Activated CD4-positive, alpha-beta T cell treated with anti-CD3 and anti-CD28 coated beads, Interleukin-10, Interleukin-2, amounts not matched to agents 100 ng/mL and 50 ng/mL, durations not matched to agents 16 hours and 8 hours (primary cell): ENCODE measurements around the gene RPTOR.

Experiments
- DNase-seq: peaks from one replicate; pipeline ENCODE4 v3.0.0-alpha.2; 2020

Gene RPTOR

DNA sequence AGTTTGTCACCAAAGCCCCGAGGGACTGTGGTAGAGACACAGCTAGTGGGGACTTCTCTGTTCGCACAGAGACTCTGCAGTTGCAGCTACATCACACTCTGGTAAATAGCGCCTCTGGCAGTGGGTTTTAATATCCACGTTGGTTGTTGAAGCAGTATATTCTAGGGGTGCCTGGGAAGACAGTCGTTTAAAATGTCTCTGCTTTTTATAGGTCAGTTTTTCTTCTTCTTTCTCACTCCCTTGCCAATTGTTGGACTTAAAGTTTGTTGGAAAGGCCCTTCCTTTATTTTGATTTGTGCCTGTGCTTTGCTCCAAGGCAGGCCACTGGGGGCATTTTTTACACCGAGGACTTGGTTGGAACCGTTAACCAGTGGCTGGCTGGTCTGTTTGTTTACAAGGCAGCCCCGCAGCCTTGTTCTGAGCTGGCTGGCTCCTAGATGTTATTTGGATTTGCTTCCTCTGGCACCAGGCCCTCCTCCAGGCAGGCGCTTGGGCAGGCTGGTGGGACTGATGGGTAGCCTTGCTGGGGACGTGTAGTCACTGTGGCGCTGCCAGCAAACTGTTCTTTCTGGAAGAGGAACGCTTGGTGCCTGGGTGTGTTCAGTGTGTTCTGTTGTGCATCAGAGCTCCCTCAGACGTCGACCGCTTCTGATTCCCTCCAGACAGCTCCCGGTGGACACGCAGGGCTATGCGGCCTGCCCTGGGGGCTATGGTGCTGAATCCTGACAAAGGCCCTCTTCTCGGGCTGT, 228.8 kb downstream of the RPTOR start:
- no peak for DNase-seq

DNA sequence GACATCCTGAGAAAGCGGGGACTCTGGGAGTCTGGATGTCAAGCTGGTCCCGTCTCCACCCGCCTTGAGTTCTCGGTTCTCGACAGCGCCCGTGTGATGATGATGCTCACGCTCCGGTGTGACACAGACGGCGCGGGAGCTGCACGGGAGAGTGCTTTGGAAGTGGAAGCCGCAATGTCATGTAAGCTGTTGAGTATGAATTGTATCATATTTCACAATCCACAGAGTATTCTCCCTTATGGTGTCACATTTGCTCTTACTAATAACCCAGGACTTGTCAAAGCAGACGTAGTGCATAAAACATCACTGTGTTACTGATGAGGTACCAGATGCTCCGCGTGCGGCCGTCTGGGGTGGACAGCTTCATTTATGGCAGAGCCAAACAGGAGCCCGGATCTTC, 229.5 kb downstream of the RPTOR start:
- no peak for DNase-seq

DNA sequence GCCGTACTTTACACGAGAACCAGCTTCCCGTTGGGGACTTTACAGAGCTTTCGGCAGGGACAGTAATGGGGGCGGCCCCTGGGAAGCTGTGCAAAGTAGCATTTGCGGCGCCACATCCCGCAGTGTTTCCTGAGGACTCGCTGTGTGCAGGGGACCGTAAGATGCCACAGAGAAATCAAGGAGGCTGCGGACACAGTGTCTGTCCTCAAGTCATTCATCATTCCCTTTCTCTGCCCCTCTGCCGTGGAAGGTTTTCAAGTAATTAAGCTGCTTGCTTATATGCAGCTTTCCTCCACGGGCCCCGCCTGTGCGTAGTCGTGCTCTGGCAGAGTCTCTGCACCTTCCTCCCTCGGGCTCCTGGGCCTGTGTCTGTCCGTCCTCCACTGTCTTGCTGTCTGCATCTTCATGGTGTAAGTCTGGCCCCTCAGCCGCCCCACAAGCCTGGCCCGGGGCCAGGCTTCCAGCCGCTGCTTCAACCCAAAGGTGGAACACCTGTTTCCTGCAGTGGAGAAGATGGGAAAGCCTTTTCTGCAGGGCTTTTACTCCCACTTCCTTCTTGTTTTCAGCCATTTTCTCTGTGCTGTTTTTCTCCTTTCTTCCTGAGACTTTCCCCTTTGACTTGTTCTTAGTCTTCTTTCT, 230.1 kb downstream of the RPTOR start:
- no peak for DNase-seq

DNA sequence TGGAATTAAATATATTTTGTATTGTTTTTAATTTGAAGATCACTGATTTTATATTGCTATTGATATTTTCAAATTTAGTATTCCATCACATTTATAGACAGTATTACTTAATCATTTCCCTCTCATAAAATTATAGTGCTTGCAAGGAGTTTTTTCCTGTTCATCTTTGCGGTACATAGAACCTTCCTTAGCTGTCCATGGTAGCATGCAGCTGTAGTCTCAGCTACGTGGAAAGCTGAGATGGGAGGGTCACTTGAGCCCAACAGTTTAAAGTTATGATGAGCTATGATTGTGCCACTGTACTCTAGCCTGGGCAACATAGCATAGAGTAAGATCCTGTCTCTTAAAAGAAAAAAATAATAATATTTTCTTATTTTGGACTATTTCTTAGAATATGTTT, 231.2 kb downstream of the RPTOR start:
- no peak for DNase-seq

DNA sequence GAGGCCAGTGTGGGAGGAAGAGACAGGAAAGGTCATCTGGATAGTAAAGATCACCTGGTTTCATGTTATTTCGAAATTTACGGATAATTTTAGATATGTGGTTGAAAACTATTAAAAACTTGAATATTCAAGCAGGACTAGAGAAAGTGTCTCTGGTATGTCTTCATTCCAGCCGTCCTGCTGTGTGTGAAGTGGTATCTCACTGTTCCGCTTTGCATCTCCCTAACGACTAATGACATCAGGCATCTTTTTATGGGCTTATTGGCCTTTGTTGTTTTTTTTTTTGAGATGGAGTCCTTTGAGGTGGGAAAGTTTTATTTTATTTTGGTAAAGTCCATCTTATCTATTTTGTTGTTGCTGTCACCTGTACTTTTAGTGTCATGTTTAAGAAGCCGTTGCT, 232.6 kb downstream of the RPTOR start:
- DNase-seq, result no peak

DNA sequence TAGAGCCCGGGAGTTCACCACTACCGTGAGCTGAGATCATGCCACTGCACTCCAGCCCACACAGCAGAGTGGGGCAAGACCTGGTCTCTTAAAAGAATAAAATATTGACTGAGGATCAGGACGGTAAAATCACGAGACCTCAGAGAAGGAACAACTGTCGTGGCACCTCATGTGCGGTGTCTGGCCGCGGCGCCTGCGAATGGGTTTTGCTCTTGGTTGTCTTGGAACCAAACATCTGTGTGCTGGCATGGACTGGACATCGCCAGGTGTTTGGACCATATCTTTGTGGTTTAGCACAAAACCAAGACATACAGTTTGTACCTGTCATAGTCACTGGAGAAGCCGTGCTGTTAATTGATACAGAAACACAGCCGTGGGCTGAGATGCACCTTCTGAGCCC, 234.1 kb downstream of the RPTOR start:
- no peak for DNase-seq

DNA sequence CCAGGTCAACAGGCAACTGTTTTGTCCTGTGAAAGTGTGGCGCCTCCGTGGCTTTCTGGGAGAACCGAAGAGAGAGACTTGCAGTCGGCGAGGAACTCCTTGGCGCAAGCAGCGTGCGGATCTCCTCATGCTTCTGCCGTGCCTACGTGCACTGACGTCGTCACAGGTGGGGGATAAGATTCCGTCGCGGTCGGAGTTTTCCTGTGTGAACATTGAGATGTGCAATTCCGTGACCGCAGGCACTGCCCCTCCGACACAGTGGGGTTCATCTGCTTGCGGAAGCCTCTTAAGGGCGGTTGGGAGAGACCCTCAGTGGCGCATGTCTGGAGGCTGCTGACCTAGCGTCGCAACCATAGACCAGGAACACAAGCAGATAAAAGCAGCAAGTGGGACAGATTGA, 234.7 kb downstream of the RPTOR start:
- no peak for DNase-seq

DNA sequence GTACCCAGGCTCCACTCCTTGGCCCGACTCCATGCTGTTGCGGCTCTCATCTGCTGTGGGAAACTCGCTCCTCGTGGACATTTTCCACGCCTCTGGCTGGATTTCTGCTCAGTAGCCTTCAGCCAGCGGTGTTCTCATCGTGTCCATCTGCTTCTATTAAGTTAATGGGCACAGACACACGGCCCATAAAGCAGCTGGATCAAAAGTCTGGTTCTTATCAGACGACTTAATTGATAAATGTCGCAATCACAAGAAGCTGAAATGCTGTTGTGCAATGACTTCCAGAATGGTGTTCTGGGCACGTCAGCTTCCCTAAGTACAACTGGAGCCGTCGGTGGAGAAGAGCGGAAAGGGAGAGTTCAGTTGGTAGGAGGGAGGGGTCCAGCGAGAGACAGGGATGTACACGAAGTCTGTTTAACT, 235.3 kb downstream of the RPTOR start:
- no peak for DNase-seq

DNA sequence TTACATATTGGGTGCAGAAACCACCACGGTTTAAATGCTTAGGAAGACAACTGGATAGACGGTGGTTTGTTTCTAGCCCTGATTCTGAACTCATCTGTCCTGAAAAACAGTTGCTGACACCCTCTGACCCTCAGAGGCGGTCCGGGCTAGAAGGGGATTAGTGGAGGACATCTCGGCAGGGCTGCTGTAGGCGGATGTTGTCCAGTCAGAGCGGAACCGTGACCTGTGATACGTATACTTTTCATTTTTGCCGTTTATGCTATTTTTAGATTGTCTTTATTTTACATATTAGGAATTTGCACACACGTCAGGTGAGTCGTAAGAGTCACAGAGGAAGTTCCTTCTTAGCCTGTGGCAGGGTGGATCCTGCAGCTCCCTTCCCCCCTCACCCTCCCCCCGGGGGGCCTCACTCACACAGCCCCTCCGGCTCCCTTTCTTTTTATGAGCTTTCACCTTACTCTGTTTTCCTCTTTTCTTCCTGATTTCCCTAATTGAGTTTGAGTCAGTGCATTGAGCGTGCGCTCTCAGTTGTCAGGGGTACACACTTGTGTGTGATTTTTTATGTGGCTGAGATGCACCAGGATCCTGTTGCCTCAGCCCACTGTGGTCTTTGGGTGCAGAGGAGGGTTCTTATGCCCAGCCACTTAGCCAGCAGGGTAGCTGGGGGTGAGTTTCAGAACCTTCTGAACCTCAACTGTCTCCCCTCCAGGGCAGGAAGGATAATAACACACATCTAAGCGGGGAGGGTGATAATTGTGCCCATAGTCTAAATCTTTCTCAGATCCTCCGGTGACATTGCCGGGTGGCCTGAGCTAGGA, 236.0 kb downstream of the RPTOR start:
- peak; percentile 87 for DNase-seq

DNA sequence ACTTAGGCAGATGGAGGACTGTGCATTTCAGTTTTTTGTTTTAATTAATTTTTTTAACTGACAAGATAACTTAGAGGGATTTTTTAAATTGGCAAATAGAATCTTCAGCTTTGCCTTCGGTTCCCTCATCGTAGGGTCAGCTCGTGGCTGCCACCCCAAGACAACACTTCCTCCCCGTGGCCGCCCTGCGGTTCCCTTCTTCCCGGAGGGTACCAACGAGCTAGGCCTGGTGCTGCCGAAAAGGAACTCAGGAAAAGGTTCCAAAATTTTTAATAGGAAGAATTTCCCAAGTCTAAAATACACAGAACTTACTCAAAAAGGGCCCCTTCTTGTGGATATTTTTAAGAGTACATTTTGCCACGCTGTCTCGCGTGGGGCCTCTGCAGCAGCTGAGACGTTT, 236.6 kb downstream of the RPTOR start:
- no peak for DNase-seq

DNA sequence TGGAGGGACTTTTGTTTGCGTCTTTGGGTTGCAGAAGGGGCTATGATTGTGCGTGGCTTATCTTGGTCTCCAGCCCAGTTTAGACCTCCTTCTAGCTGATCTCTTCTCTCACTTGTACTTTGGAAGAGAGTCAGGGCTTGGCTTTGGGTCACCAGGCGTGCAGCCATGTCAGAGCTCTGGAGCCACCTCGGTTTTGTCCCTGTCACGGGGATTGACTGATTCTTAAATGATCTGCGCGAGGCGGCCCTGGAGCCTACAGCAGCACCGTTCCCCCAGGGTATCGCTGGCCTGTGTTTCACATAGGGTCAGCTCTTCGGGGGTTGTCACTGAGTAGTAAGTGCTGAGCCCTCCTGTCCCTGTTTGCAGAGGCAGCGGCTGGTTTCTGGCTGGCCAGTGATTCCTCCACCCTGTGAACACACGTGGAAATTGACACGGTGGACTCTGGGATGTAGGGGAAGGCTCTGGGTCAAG, 237.2 kb downstream of the RPTOR start:
- no peak for DNase-seq

DNA sequence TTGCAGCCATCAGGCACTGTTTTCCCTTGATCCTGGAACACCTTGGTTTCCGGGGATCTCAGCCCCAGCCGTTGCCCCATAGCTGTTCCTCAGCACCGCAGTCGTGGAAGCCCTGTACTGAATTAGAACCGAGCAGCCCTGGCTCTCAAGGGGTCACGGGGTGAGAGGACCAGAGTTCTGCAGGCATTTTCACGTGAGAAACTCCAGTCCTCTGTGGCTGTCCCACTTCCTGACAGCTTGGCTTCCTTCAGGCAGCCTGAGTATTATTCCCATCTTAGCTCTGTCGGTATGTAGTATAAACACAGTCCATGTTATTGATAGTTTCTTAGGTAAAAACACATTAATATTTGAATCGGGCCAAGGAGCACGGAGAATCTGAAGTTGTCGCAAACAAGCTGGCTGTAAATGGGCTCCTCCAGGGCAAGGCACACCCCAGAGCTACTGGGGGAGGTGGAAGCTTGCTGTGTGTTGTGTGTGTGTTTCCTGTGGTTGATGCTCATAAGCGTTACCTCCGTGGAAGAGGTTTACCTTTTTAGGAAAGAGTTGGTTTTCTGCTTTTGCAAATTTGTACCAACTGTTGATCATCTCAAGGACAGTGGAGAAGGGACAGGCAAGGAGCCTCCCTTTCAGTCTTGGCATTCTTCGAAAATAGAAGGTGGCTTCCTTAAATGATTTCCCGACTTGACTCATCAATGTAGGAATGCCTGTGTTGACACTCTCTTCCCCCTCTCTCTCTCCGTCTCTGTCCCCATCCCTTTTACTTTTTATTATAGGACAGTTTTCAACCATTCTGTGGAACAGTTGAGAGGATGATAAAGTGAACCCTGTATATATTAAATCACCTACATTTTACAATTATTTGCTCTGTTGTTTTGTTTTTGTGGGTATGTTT, 238.1 kb downstream of the RPTOR start:
- peak; percentile 80 for DNase-seq

DNA sequence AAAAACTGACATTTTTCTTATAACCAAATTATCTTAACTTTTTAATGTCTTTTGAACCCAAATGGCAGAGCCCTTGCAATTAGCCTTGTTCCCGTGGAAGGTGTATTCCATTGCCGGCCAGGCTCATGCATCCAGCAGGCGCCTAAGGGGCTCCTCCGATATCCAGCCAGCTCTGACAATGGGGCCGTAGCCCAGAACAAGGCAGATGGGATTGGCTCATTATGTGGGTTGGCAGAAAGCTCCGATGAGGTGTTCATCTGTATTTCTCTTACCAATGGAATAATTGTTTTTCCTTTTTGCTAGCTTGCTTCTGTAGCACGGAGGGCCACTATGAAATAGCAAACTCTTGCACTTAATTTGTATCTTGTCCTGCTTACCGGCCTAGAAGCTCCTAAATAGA, 238.8 kb downstream of the RPTOR start:
- DNase-seq, result no peak

DNA sequence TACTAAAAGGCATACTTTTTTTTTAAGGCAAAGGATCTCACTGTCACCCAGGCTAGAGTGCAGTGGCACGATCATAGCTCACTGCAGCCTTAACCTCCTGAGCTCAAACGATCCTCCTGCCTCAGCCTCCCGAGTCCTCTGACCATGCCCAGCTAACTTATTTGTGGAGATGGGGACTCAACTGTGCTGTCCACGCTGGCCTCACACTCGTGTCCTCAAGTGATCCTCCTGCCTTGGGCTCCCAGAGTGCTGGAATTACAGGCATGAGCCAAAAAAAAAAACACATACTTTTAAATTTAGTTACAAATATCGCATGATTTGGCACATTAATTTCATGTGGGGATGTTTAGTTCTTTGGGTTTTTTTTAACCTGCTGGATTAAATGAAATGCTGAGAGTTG, 239.3 kb downstream of the RPTOR start:
- DNase-seq, result no peak

DNA sequence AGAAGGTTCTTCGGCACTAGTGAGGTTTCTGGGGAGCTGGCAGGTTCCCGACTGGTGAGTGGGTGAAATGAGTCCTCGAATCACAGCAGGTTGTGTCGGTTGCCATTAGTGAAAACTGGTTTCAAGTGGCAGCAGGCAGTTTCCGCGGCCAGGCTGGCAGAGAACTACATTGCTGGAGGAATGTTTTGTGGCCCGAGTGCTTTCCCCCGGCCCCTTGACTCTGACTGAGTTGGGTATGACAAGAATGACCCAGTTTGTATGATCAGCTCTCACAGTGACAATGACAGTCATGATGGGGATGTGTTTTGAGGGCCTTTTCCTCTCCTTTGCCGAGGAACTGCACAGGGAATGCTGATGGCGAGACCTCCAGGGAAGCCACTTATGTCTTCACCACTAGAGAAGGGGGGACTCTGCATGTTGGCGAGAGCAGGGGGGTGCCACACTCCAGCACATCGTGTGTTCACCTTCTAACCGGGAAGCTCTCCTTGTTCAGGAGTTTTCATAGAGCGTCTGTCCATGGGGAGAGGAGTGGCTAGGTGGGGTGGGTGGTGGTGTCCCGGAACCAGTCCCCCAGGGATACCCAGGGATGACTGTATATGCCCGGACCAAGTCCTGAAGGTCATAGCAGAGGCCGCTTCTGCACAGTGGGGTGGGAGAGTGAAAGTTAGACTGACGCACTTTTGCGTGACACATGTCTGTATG, 241.0 kb downstream of the RPTOR start:
- peak; percentile 63 for DNase-seq

DNA sequence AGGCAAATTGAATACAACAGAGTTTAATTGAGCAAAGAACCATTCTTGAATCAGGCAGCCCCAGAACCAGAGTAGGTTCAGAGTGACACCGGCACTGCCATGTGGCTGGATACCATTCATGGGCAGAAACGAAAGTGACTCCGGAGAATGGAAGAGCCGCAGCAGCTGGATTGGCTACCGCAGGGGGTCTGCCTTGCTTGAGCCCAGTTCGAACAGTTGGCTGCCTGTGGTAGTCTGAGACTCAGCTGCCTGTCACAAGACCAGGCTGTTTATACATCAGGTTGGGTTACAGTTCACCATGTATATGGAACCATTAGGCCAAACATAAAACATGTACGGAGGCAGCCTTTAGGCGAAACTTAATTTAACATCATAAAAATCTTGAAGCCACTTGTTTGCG, 241.8 kb downstream of the RPTOR start:
- DNase-seq, result no peak

DNA sequence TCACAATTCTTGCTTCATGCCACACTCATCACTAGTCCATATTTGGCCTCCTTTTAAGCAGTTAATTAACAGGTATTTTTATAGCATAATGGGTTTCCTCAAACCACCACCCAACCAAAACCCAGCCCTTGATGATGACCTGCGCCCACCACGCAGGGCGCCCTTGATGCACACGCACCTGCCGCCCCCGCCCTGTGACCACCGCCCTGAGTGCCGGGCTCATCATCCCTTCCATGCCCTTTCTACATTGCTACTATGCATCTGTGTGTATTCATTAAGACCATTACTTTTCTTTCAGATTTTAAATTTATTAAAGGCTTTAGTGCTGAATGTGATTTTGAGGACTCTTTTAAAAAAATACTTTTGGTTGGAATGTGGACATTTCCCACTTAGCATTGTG, 242.2 kb downstream of the RPTOR start:
- no peak for DNase-seq

DNA sequence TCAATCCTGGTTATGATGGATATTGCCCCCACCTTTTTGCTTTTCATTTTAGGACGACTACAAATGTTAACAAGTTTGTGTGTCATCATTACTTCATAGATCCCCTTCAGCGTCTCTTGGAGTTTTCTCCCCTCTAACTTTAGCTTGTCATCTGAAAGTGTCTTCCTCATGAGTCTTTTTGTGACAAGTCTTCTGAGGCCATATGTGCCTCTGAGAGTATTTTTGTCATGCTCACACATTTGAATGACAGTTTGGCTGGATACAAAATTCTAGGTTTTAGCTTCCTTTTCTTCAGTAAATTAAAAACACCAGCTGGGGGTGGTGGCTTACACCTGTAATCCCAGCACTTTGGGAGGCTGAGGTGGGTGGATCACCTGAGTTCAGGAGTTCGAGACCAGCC, 243.2 kb downstream of the RPTOR start:
- no peak for DNase-seq

DNA sequence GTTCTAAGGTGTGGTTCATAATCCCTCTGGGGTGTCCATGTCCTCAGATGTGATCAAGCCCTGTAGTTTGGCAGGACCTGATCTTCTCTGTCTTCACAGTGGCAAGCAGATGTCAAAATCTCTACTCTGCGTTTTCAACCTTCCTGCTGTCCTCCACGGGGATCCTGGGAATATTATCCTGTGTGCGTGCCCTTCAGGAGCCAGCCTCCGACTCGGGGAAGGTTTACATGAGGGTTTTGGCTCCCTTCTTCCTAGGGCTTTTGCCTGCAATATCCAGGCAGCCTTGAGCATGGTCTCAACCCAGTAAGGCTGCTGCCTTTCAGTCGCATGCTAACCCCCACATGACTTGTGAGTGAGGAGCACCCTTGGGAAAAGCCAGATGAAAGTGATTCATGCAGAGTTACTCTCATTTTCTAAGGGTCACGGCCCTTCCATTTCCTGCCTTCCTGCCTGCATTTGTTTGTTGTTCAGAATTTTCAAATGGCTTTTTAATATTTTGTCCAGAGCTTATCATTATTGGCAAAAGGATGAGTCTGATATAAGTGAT, 244.8 kb downstream of the RPTOR start:
- peak; percentile 61 for DNase-seq

DNA sequence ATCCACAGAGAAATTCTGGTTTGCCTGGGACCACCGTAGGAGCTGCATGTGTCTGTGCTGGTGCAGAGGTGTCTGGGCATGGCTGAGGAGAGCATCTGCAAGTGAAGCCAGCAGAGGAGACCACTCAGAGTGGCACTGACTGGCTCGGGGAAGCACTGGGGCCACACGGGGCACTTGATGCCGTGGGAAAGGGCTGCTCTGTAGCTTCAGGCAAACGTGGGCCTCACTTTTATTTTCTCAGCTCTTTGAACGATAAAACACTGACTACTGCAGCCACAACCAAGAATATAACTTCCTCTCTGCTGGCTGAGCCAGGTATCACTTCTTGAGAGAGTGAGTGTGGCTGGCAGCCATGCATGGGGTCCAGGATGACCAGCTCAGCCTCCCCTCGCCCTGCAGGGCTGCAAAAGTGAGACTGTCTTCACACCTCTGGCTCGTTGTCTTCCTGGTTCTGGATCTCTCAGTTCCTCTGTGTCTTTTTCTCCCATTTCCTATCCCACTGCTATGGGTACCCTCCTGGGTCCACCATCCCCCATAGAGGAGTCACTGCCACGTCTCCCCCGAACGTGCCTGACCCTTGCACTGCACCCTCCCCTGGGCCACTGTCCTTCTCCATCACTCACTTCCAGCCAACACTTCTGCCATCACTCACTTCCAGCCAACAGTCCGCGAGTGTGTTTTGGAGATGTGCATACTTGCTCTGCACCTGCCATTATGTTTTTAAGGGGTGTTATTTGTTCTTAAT, 245.6 kb downstream of the RPTOR start:
- DNase-seq, result peak; percentile 55
